ENCODE measurements around the gene PDCD1.

PDCD1 gene

DNA sequence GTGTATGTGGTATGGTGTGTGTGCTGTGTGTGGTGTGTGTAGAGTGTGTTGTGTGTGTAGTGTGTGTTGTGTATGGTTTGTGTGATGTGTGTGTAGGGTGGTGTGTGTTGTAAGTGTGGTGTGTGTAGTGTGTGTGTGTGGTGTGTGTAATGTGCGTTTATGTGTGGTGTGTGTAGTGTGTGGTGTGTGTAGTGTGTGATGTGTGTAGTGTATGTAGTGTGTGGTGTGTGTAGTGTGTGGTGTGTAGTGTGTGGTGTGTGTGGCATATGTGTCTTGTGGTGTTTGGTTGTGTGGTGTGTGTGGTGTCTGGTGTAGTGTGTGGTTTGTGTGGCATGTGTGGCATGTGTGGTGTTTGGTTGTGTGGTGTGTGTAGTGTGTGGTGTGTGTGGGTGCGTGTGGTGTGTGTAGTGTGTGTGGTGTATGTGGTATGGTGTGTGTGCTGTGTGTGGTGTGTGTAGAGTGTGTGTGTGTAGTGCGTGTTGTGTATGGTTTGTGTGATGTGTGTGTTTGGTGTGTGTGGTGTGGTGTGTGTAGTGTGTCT is 6.8 kb upstream of the PDCD1 start:
- no peak for DNase-seq (ENCODE audit: low read depth in 3 of 3)

DNA sequence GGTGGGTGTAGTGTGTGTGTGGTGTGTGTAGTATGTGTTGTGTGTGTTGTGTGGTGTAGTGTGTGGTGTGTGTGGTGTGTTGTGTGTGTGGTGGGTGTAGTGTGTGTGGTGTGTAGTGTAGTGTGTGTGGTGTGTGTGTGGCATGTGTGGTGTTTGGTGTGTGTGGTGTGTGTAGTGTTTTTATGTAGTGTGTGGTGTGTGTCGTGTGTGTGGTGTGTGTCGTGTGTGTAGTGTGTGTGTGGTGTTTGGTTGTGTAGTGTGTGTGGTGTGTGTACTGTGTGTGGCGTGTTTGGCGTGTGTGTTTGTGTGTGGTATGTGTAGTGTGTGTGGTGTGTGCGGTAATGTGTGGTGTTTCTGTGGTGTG is 6.1 kb upstream of the PDCD1 start:
- DNase-seq (ENCODE audit: low read depth in 3 of 3) = no peak

DNA sequence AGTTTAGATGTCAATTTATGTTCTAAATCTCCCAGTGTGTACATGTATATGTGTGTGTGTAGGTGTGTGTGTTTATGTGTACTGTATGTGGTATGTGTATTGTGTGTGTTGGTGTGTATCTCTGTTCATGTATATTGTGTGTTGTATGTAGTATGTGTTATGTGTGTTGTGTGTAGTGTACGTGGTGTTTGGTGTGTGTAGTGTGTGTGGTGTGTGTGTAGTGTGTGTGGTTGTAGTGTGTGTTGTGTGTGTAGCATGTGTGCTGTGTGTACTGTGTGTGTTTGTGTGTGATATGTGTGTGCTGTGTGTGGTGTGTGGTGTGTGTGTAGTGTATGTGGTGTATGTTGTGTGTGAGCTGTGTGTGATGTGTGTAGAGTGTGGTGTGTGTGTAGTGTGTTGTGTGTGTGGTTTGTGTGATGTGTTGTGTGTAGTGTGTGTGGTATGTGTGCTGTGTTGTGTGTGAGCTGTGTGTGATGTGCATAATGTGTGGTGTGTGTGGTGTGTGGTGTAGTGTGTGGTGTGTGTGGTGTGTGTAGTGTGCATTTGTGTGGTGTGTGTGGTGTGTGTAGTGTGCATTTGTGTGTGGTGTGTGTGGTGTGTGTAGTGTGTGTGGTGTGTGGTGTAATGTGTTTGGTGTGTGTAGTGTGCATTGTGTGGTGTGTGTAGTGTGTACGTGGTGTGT is 5.6 kb upstream of the PDCD1 start:
- no peak for DNase-seq (ENCODE audit: low read depth in 3 of 3)

DNA sequence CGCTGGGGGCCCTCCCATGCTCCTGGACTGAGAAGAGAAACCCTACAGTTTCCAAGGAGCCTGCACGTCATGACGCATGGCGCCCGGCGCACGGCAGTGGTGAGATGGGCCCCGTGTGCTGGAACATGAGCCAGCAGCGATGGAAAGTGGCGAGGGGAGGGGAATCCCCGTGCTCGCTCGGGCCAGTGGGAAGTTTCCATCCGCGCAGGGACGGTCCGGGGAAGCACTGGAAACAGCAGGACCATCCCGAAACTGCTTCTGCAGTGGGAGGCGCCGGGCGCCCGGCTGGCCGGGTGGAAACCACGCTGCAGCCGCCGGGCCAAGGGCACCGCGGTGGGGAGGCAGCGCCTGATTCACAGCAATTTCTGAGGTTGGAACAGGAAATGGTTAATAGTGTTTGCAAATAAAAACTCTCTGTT is 4.9 kb upstream of the PDCD1 start:
- peak in 2 of 3 donors; percentile 62 to 65 for DNase-seq (ENCODE audit: low read depth in 3 of 3)

DNA sequence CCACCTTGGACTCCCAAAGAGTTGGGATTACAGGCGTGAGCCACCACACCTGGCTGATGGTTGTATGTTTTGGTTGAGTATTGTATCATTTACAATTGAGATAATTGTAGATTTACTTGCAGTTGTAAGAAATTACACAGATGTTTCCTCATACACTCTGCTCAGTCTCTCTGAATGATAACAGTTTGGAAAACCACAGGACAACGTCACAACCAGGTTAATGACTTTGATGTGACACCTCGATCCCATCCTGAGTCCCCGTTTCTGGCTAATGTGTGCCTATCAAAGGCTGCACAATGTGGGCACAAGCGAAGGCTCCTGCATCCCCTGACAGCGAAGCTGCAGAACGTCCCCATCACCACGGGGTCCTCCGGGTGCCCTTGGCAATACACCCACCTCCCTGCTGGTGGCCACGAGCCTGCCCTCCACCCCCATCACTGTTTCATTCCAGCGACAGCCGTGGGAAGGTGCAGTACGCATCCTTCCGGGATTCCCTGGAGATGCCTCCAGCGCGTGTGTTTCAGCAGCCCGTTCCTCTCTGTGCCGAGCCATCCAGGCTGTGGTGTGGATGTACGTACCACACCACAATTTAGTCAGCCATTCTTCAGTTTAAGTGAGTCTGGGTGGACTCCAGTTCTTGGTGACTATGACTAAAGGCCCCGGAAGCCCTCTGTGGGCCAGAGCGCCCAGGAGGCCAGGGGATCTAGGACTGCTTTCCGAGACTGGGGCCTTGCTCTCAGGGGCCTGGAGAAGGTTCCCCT is 4.3 kb upstream of the PDCD1 start:
- no peak for DNase-seq (ENCODE audit: low read depth in 3 of 3)

DNA sequence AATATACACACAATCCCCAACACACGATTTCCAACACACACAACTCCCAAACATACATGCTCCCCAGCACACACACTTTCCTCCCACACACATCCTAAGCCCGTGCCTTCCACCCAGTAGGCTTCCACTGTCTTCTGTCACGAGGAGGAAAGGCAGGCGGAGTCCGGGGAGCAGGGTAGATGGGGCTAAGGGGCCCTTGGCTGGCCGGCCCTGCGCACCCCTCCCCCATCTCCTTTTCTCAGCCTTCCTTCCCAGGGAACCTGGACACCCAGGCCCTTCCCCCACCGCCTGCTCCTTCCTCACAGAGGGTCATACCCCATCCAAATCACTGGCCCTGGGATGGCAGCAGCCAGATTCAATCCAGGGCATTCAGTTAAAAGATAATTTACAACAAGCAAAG is 3.4 kb upstream of the PDCD1 start:
- no peak for DNase-seq (ENCODE audit: low read depth in 3 of 3)

DNA sequence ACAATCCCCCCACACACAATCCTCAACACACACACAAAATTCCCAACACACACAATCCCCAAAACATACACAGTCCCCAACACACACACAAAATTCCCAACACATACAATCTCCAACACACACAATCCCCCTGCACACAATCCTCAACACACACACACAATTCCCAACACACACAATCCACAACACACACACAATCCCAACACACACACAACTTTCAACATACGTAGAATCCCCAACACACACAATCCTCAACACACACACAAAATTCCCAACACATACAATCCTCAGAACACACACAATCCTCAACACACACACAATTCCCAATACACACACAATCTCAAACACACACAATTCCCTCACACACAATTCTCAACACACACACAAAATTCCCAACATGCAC is 2.6 kb upstream of the PDCD1 start:
- no peak for DNase-seq (ENCODE audit: low read depth in 3 of 3)

DNA sequence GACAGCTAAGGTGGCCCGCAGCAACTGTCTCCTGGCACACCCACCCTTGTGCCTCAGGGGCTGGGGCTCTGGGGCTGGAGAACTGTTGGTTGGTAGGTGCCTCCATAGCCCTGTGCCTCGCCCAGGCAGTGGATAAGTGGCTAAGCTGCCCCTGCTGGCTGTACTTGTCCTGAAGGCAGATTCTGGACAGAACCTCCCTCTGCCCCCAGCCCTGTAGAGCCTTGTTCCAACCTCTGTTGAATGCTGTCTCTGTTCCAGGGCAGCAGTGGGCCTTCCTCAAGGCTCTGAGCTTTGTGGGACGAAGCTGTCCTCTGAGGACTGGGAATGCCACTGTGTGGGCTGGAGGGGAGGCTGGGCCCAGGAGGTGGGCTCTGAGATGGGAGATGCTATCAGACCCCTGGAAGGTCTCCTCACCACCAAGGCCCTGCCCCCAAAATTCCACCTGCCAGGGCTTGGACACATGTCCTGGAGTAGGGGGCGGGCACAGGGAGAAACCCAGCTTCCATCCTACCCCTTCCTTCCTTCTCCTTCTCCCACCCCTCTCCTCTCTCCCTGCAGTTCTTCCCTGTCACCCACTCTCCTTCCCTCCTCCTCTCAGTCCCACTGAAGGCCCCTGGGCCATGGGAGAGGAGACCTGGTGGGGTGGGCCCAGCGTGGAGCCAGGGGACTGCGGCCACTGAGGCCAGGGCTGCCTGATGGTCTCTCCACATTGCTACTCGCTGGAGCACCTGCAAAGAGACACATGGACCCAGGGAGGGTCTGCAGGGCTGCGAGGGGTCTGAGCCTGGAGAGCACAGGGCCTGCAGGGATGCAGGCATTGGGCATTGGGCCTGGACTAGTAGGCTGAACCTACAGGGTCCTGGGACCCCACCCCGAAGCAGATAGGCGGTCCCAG is 1.7 kb upstream of the PDCD1 start:
- DNase-seq (ENCODE audit: low read depth in 3 of 3) = no peak

DNA sequence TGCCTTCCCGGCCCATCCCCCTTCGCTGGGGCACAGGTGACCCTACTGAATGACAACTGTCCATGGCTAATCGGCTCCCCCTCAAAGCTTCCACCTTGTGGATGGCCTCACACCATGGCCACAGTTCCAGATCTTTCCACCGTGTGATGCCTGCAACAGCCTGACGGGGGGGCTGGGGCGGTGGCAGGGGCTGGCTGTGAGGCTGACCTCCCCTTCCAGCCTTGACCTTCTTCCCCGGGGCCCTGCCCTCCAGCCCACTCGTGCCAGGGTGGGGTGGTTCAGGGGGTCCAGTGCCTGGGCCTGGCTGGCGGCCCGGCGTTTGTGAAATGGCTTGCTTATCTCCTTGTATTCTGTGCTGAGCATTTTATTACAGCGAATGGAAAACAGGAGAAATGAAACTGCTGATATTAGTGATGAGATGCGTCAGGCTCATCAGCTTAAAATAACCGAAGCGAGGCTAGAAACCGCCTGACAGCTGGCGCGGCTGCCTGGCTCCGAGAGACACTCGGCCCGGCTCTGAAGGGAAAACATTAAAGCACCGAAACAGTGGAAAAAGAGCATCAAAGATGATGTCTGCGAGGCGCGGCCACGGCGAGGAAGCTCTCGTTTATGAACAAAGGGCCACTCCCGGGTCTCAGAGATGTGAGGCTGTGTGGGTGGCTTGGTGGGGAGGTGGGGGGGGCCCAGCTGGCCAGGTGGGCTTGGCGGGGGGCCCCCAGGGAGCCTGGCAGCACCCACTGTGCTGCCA is 916 bp upstream of the PDCD1 start:
- peak in 2 of 3 donors; percentile 52 to 69 for DNase-seq (ENCODE audit: low read depth in 3 of 3)

DNA sequence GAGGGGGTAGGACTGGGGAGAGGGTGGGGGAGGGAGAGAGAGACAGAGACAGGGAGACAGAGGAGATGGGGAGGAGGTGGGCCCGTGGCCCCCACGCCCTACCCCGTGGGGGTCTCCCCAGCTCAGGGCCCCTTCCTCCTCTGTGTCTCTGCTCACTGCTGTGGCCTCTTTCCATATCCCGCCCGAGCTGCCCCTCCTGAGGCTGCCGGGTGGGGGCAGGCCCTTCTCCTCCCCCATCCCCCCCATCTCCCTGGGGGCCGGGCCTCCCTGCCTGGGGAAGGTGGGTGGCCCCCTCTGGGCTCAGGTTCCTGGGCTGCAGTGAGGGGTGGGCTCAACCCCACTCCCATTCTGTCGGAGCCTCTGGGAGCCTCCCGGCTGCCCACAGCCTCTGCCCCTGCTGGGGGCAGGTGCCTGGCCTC is 332 bp upstream of the PDCD1 start:
- DNase-seq (ENCODE audit: low read depth in 3 of 3) = no peak

DNA sequence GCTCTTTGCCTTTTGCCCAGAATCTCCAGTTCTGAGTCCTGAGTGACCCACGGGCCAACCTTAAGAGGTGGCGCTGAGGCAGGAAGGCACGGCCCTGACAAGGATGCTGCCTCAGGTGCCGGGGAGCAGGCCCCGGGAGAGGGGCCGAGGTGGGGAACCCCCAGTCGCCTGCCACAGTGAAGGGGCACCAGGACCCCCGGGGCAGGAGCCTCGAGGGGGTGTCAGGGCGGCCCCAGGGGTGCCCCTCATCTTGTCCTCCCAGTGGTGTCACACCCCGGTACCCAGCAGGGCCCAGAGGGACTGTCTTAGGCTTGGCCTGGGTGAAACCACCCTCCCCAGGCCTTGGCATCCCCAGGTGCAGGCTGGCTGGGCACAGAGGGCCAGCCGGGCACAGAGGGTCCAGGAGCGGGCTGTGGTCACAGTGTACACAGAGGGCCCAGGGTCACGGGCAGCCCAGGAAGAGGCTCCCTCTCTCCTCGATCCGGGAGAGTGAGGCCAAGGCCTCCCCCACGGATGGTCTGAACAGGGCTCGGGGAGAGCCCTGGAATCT is 1.0 kb downstream of the PDCD1 start:
- no peak for DNase-seq (ENCODE audit: low read depth in 3 of 3)

DNA sequence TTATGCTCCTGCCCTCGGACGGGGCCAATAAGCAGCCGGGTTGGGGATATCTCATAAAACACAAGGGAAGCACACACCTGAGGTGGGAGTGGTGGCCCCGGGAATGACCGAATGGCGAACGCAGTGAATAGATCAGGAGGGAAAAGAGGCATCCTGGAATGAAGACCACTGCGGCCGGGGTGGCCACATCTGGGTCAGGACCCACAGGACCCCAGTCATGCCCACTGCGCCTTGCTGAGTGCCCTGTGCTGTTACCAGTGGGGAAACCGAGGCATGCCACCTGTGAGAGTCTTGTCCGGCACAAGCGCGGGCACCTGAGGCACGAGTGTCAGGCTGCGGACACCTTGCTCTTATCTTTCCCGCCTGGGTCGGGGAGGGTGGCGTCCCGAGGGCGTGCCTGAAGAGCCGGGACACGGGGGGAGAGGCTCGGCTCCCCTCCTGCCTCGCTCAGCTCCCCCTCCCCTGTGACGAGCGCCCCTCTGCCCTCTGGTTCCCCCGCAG is 1.6 kb downstream of the PDCD1 start:
- DNase-seq (ENCODE audit: low read depth in 3 of 3) = no peak

DNA sequence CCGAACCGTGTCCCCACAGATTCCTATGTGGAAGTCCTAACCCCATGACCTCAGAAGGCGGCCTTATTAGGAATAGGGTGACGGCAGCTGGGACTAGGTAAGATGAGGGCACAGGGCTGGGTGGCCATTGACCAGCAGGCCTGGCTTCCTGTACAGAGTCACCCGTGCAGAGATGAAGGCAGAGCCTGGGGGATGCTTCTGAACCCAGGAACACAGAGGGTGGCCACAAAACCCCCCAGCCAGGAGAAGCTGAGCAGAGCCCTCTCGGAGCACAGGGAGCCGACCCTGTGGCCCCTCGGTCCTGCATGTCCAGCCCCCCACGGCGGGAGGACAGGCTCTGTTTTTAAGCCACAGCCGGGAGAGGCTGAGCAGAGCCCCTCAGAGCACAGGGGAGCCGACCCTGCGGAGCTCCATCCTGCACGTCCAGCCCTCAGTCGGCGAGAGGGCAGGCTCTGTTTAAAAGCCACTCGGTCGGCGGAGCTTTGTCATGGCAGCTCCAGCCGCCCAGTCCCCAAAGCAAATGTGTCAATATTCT is 2.7 kb downstream of the PDCD1 start:
- no peak for DNase-seq (ENCODE audit: low read depth in 3 of 3)

DNA sequence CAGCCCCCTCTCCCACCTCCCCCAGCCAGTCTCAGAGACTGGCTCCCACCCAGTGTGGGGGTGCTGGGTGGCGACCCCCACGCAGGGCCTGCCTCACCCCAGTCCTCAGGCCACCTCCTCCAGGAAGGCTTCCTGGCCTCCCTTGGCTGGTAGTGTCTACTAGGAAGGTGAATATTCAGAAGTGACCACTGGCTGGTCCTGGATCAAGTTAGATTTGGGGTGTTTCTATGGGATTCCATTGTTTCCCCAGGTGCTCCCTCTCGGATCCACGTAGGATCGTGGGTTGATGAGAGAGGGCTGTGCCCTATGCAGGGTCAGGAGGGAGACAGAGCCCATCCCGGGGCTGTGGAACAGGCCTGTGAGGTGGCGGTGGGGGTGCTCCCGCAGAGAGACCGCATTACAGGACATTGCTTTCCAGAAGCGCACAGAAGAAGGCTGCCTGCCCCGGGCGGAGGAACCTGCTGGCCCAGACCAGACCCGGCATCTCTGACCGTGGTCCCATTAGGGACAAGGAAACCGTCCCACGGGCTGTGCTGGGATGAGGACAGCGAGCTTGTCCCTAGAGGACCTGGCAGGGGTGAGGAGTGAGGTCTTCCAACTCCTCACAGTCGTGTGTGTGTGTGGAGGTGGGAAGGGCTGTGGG is 3.3 kb downstream of the PDCD1 start:
- no peak for DNase-seq (ENCODE audit: low read depth in 3 of 3)

DNA sequence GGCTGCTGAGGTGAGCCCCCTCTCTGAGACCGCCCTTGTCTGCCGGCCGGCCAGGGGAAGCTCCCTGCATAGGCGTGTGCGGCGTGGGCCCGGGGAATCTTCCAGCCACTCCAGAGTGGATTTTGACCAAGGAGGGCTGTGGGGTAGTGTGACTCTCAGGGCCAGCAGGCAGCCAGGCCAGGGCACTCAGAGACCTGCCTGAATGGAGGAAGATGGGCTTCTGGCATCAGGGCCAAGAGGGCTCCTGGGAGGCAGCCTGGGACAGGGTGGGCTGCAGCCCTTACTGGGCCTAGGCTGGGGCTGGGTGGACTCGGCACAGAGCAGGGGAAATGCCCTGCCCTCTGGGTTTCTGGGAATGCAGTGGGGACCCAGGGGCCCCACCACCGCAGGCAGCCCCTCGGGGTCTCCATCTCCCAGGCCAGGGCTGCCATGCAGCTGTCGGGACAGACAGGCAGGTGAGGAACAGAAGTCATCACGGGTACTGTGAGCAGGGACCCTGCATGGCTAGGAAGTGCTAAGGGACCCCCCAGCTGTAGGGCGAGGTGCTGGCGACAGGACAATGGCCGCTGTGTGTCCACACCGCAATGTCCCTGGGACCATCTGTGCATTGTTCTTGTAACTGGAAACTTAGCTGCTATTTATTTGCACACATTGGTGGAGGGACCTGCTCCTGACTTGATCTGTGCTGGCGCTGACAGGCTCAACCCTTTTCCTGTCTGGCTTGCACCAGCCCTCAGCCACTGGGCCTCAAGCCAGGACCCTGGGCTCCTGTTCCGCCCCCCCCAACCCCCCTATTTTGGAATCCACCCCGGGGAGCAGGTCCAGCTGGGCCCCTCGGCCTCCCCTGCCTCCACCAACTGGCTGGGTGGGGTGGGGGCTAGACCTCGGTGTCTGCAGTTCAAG is 4.1 kb downstream of the PDCD1 start:
- no peak for DNase-seq (ENCODE audit: low read depth in 3 of 3)

DNA sequence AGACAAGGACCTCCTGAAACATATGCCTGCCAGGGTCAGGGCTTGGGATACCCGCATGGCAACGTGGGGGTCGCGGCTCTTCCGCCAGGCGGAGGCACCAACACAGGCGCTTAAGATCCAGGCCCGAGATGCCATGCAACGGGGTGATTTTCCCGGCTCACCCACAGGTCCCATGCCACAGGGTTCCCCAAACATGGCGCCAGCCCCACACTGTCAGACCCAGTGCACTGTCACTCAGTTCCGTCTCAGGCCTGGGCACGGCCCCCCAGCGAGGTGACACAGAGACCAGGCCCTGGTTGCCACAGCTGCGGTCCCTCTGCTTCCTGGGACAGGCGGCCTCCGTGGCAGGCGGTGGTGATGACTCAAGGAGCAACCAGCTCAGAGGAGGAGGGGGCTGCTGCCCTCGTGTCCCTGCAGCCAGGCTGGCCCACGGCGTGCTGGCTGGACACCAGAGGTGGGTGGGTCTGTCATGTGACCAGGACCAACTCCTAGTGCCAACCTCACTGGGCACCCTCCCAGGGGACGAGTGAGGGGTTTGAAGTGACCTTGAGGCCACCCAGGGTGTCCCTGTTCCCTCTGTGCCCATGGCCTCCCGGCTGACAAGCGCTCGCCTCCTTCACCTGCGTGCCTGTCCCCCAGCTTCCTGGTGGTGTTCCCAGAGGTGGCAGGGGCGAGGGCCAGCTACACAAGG is 4.9 kb downstream of the PDCD1 start:
- DNase-seq (ENCODE audit: low read depth in 3 of 3) = no peak

DNA sequence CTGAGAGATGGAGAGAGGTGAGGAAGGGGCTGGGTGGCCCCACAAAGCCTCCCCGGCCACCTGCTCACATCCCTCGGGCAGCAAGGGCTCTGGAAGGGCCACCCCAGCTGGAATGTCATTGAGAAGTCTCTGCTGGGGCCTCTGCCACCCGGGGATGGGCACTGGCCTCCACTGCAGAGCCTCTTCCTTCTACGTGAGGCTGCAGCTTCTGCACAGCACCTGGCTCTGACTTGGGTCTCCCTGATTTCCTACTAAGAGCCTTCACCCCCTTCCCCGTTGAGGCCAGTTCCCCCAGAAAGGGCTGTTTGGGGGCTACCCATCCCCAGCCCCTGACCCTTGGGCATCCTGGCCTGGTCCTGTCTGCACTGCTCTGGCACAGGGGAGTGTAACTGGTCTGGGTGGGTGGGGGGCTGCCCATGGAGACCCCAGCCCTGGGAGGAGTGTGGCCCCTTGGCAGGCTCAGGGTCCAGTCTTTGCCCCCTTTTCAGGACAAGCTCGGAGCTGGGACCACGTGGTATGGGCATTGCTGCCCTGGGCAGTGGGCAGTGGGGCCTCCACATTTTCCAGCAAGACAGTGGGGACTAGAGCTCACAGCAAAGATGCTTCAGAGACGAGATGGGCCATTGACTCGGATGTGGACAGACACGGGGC is 5.6 kb downstream of the PDCD1 start:
- DNase-seq (ENCODE audit: low read depth in 3 of 3) = no peak
